GM21526 (cell line): ENCODE data around the gene AMIGO1.

Source experiments
- ATAC-seq: cut with Tn5 transposase; IDR thresholded peaks from one replicate; pipeline ENCODE4 v1.9.1; 2021; ENCODE audit warnings: moderate library complexity; ENCODE audit not compliant: unreplicated experiment, low FRiP score

The AMIGO1 gene

DNA sequence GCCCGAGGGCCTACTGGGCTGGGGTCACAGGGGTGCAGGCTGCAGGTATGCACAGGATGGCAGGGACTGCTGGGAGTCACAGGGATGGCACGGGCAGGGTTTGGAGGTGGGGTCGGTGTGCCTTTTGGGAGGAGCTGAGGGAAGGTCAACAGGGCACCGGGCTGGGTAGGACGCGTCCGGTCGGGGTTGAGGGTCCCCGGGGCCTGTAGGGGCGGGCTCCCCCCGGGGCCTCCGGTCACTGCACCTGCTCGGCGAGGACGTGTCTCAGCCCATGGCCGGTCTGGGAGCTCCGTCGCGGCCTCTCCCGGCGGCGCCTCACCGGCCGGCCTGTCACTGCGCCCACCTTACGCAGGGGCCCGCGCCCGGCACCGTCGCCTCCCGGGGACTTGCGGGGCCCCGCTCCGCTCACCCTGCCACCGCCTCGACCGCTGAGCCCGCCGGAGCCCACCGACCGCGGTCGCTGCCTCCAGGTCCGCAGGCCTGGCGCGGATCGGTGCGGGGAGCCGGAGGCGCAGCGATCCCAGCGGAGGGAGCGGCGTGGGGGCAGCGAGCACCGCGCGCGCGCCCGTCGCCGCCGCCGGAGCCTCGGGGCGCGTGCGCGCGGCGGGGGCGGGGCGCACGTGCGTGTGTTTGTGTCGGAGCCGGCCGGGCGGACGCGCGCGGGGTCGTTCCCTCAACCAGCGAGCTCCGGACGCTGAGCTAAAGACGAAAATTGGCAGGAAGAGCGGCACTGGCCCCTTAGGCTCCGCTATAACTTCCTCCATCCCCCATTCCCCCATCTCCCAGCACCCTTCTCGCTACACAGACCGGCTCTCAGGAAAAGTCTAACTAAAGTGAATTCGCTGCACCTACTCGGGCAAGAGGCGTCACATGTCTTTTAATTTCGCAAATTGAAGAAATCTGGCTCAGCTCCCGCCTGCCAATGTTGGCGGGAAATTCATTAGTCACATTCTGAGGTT lies at the start of gene AMIGO1:
AMIGO1 (minus strand) TSS at position 552 of the 959 bp plus-strand sequence. CDS start 815 bp downstream, outside the sequence.
- ATAC-seq = no peak

DNA sequence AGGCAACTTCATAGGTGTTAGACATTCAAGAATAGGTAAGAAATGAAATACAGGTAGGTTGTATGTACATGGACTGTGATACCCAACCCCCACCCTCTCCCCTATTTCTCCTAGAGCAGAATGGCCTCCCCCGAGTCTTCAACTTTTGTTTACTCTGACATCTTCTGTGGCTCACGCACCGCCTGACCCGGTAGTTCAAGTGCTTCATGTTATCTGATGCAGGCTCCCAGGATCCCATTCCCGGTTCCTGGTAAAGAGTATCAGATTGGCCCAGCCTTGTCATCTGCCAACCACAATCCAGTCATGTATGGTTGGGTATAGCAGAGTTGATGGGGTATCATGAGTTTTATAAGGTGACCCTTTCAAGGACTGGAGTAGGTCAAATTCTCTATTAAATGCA lies 48.0 kb upstream of the AMIGO1 start:
- no peak for ATAC-seq

GRCh38 chr1:109556563-109556962 lies 47.0 kb upstream of the AMIGO1 start:
- no peak for ATAC-seq

- peak; percentile 84 for ATAC-seq
These were observed 39.1 kb upstream of the AMIGO1 start, which contains the start of gene GNAI3 for GRCh38 chr1:109548321-109549267. Gene GNAI3, plus strand, starts transcription at chr1:109548615. Its CDS starts 106 bp downstream, at chr1:109548721.

GRCh38 chr1:109547463-109548320 lies 38.2 kb upstream of the AMIGO1 start:
- ATAC-seq = peak; percentile 1

DNA sequence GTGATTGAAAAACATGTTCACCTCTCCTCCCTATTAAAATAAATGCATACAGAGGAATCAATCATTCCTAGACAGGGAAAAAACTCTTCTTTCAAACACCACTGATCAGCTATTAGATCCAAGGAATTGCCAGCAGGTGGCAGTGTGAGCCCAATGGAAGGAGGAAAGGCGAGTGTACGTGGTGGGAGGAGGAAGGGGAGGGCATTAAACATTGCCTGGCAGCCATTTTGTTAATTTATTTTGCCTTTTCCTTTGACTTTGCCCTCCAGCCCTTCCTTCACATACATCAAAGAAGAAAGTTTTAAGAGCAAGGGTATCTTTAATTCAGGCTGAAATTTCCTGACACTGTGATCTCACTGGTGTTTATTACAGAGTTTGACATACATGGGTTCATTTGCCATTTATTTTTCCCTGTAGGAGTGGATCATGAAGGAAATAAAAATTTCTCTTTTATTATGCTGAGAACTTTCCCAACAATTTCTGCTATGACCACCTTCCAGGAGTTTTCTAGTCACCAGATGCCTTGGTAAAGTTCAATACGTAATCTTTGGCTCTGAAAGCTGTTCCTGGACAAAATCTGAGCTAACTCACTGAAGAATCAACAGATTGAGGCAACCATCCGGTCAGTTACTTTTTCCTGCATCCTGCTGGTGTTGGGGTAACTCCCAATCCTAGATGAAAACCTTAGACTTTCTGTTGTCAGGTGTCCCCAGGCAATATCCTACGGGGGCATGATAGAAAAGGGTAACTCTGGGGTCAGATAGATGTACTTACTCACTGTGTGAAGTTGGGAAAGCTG lies 37.0 kb upstream of the AMIGO1 start:
- ATAC-seq = no peak

DNA sequence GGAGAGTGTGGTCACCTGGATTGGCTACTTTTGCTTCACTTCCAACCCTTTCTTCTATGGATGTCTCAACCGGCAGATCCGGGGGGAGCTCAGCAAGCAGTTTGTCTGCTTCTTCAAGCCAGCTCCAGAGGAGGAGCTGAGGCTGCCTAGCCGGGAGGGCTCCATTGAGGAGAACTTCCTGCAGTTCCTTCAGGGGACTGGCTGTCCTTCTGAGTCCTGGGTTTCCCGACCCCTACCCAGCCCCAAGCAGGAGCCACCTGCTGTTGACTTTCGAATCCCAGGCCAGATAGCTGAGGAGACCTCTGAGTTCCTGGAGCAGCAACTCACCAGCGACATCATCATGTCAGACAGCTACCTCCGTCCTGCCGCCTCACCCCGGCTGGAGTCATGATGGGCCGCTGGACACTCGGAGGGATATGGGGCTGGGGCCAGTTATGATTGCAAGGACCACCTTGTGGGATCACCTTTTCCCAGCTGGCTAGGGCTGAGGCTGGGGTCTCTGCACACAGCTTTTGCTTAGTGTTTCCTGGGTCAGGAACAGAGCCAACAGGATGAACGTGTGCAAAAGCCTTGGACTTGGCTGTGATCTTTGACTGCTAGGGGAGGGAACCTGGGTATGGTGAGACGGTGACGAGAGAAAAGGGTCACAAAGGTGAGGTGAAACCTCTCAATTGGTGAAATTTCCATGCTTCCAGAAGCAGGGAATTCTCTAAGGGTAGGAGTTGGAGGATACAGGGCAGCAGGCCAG lies 34.6 kb upstream of the AMIGO1 start:
- ATAC-seq = no peak

GRCh38 chr1:109543283-109543987 lies 33.9 kb upstream of the AMIGO1 start:
- ATAC-seq = no peak

GRCh38 chr1:109542657-109543056 lies 33.1 kb upstream of the AMIGO1 start:
- ATAC-seq = no peak

DNA sequence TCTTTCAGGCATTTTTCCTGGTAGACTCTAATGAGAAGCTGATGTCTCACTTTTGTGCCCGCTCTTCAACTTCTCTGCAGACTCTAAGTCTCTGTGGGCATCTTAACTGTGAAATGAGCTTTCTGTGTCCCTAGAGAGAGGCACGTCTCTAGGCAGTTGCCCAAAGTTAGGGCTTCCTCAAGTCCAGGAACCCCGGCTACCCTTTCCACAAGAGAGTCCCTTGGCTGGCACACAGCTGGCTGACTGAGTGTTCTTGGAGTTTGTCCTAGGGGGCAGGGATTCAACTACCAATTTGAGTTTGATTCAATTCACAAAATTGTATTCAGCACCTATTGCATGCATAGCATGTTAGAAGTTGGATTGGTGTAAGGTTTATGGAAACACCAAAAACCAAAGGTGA lies 31.6 kb upstream of the AMIGO1 start:
- ATAC-seq = no peak

DNA sequence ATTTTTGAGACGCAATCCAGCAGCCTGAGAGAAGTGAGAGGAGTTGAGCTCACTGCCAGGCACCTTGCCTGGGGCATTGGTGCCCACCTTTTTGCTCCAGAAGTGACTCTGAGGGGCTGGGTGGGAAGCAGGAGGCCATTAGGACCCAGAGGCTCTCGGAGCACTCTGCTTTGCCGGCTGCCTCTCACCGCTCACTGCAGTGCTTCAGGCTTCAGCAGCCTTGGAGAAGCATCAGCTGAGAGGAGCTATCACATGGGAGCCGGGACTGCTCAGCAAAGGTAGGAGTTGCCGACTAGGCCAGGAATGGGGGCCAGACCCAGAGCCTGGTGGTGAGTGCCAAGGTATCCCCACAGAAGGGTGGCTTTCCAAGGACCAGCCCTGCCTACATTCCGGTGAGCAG lies 30.1 kb upstream of the AMIGO1 start, which contains the start of gene GPR61:
GPR61 (plus strand) TSS at position 197 of the 400 bp plus-strand sequence. CDS start 3,151 bp downstream, outside the sequence.
- ATAC-seq = no peak

DNA sequence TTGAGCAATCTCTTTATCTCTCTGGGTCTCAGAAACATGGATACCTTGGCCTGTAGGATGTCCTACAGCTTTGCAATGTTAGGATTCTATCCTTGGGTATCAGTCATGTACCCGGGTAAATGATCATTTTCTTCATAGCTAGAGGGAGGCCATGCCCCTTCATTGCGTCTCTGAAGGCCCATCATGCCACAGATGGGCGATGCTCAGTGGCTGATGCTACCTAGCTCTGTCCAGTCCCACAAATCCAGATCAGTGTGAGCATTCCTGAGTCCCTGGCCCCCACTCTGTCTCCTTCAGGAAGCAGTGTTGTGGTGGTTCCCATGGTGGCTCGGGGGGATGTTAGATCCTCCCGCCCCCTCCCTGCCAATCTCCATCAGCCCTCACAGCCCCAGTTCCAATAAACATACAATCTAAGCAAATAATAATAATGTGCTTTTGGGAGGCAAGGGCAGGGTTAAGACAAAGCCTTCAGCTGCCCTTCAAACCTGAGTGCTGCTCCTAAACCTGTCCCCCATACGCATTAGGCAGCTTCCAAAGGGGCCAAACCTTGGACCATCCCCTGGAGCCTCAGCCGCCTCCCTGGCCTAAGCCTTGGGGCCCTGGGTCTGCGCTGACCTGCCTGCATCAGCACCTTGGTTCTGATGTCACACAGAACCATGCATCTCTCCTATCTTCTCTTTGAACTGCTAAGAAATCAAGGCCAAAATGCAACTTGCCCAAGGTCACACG lies 29.5 kb upstream of the AMIGO1 start:
- ATAC-seq = no peak

- no peak for ATAC-seq
These were observed 28.1 kb upstream of the AMIGO1 start for GRCh38 chr1:109537450-109538178.

GRCh38 chr1:109535971-109536491 lies 26.5 kb upstream of the AMIGO1 start:
- ATAC-seq = no peak

- no peak for ATAC-seq
These were observed 26.0 kb upstream of the AMIGO1 start for GRCh38 chr1:109535481-109535880.

DNA sequence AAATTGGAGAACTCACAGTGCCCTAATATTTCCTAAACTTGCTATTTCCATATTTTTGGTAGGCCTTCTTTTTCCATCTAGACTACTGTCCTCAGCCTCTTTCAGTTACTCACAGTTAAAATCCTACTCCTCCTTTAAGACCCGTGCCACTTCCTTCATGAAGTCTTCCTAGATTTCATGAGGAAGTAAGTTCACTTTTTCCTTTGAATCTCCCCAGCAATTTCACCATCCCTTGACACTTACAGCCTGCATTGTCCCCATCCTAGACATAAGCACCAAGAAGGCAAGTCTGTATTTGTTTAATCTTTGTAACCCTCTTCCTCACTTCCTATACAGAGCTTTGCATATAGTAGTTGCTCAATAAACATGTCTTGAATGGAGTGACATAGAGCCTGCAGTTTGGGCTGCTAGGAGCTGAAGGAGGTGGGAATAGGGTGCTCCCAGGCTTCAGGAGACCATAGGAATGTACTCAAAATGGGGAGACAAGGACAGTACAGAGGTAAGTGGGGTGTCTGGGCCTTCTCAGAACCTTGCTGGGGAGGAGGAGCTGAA lies 24.9 kb upstream of the AMIGO1 start:
- no peak for ATAC-seq
